ENCODE measurements around the gene TRABD2B. TPM values are rescaled to one million over a fixed set of nuclear protein-coding genes. Genes with fewer than 3 reads are reported as not detected.

TRABD2B gene
- total RNA-seq, 6 donors from 2014 or later = under 0.01 to 2.1 (median 0.62) TPM

GRCh38 chr1:47885062-47885830 is 111.9 kb downstream of the TRABD2B start:
- no peaks in the 10 kb centered on the region for H3K27me3 ChIP-seq
- H3K4me3 ChIP-seq = no peak overlapping the region
- 88% methylated on average over 8 of the region's 8 CpGs for WGBS, 2 donors
- TF ChIP-seq, protein P1, sequence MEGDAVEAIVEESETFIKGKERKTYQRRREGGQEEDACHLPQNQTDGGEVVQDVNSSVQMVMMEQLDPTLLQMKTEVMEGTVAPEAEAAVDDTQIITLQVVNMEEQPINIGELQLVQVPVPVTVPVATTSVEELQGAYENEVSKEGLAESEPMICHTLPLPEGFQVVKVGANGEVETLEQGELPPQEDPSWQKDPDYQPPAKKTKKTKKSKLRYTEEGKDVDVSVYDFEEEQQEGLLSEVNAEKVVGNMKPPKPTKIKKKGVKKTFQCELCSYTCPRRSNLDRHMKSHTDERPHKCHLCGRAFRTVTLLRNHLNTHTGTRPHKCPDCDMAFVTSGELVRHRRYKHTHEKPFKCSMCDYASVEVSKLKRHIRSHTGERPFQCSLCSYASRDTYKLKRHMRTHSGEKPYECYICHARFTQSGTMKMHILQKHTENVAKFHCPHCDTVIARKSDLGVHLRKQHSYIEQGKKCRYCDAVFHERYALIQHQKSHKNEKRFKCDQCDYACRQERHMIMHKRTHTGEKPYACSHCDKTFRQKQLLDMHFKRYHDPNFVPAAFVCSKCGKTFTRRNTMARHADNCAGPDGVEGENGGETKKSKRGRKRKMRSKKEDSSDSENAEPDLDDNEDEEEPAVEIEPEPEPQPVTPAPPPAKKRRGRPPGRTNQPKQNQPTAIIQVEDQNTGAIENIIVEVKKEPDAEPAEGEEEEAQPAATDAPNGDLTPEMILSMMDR (IDR thresholded peaks at IDR 0.05) = no peak
- TF ChIP-seq EP300 (IDR thresholded peaks at IDR 0.05) (no peak), POLR2A (IDR thresholded peaks at IDR 0.05) (no peak), POLR2AphosphoS5 (IDR thresholded peaks at IDR 0.05) (no peak)
- H3K4me1 ChIP-seq = no peaks in the 10 kb centered on the region
- no peak overlapping the region for H3K27ac ChIP-seq
- H3K36me3 ChIP-seq = no peaks in the 10 kb centered on the region
- DNase-seq (no peak), ATAC-seq (ENCODE audit: low FRiP score in 2 of 2) (no peak)
- no peaks in the 10 kb centered on the region for H3K9me3 ChIP-seq

- Histone ChIP-seq H3K4me1 (no peaks in the 10 kb centered on the region), H3K27me3 (no peaks in the 10 kb centered on the region), H3K27ac (no peak overlapping the region), H3K36me3 (no peaks in the 10 kb centered on the region), H3K9me3 (no peaks in the 10 kb centered on the region), H3K4me3 (no peak overlapping the region)
- TF ChIP-seq POLR2A (IDR thresholded peaks at IDR 0.05) (no peak), EP300 (IDR thresholded peaks at IDR 0.05) (no peak), POLR2AphosphoS5 (IDR thresholded peaks at IDR 0.05) (no peak)
- TF ChIP-seq, protein P1 (IDR thresholded peaks at IDR 0.05) = no peak
- DNase-seq (no peak), ATAC-seq (ENCODE audit: low FRiP score in 2 of 2) (no peak)
- 75 to 76% methylated on average over 1 of the region's 1 CpG for WGBS, 2 donors
These were observed 113.2 kb downstream of the TRABD2B start for GRCh38 chr1:47883963-47884362.

DNA sequence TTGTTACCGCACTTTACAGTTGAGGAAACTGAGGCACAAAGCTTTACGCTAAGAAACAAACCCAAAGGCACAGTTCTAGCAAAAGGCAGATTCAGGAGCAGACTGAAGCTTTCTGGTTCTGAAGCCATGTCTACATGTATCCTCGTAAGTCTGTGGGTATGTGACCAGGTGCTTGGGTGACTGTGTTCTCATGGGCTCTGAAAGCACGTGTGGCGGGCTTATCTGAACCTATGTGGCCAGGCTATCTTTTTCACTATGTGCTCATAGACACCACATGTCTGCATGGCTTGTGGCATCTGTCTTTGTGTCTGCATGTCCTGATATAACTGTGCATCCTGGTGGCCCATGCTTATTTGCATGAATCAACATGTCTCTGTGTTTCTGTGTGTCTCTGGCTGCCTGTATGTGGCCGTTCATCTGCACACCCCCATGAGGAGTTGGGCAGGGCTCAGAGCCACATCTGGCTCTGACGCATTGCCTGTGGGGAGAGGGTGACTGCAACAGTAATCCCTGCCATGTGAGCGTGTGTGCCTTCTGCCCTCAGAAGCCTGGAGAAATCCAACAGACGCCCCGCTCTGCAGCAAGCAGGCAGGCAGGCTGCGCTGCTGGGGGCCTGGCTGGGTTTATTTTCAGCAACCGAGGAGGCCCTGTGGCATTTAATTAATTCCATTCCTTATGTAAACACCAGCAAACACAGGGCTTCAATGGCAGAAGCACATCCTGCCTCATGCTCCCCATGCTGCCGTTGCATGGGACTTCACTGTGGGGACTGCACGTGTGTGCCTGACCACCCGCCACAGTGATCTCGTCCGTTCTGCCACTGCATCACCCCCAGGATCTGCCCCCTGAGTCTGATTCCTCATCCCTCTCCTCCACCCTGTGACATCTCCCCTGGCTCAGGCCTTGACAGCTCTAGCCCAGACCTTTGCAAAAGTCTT is 115.4 kb downstream of the TRABD2B start:
- no peaks in the 10 kb centered on the region for H3K4me1 ChIP-seq
- no peak overlapping the region for H3K27ac ChIP-seq
- 74 to 78% methylated on average over 12 to 17 of the region's 17 CpGs for WGBS, 2 donors
- no peaks in the 10 kb centered on the region for H3K27me3 ChIP-seq
- ATAC-seq (ENCODE audit: low FRiP score in 2 of 2) = no peak
- TF ChIP-seq POLR2A (IDR thresholded peaks at IDR 0.05) (no peak), POLR2AphosphoS5 (IDR thresholded peaks at IDR 0.05) (no peak), EP300 (IDR thresholded peaks at IDR 0.05) (no peak)
- TF ChIP-seq, protein P1 (IDR thresholded peaks at IDR 0.05) = no peak
- no peak overlapping the region for H3K4me3 ChIP-seq
- no peaks in the 10 kb centered on the region for H3K36me3 ChIP-seq
- H3K9me3 ChIP-seq = no peaks in the 10 kb centered on the region
- peak in 1 of 2 donors; percentile 39 for DNase-seq

GRCh38 chr1:47876587-47876963 is 120.6 kb downstream of the TRABD2B start:
- Histone ChIP-seq H3K27ac (peak overlapping the region in 1 of 4 donors; percentile 44), H3K27me3 (no peaks in the 10 kb centered on the region), H3K9me3 (no peaks in the 10 kb centered on the region), H3K36me3 (no peaks in the 10 kb centered on the region), H3K4me3 (no peak overlapping the region), H3K4me1 (peaks cover 5 to 9% (median 8%) of the 10 kb centered on the region in 4 donors)
- no peak for TF ChIP-seq EP300 (IDR thresholded peaks at IDR 0.05)
- TF ChIP-seq, protein P1 (IDR thresholded peaks at IDR 0.05) = no peak
- TF ChIP-seq POLR2A (IDR thresholded peaks at IDR 0.05) = no peak
- no peak for TF ChIP-seq POLR2AphosphoS5 (IDR thresholded peaks at IDR 0.05)
- DNase-seq = peak in 1 of 2 donors; percentile 59
- WGBS, 2 donors = 56 to 57% methylated on average over 2 to 4 of the region's 4 CpGs
- ATAC-seq (ENCODE audit: low FRiP score in 2 of 2) = no peak

All from upper lobe of left lung (tissue), 6 donors.